Measurements from ENCODE around the gene GPX5.
A peak's percentile ranks its signal among the peaks of the same experiment; 100 is the strongest.
"Not testable (repeated sequence)": the region's sequence is repeated elsewhere in the genome, so short reads cannot be mapped to it uniquely, and the experiment has no call there.

Gene GPX5

DNA sequence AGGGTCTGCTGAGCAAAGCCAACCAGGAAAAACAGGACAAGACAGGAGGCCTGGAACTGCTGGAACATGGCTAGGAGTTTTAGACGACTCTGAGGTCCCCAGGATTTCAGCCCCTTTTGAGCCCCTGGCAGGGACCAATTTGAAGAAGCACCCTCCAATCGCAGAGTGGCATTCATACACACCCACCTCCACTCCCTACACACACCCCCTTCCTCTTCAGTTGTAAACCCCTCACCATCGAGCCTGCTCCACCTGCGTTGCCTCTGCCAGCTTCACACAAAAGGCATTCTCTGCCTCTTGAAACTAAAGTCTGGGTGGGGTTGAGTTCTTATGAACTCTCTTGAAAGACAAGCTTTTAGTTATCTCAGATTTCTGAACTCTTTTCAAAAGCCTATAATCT is 10.0 kb upstream of the GPX5 start, which contains the start of gene GPX6:
Gene GPX6 (minus strand): TSS at position 118 of the 400 bp plus-strand sequence. CDS start 50 bp downstream, at position 68.
- no peak for DNase-seq

DNA sequence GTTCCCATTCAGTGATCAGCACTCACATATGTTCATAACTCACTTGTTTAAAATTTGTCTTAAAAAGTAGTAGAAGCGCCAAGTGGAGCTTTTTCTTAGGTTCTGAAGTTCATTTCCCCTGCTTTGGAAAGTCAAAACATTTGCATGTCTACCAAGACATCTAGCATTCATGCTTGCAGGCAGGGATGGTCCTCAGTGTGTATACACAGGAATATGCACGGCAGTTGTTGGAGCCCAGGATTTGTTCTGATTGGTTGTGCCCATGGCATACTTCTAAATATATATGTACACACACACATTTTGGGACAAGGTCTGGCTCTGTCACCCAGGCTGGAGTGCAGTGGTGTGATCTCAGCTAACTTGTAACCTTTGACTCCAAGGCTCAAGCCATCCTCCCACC is 7.7 kb upstream of the GPX5 start:
- no peak for DNase-seq

DNA sequence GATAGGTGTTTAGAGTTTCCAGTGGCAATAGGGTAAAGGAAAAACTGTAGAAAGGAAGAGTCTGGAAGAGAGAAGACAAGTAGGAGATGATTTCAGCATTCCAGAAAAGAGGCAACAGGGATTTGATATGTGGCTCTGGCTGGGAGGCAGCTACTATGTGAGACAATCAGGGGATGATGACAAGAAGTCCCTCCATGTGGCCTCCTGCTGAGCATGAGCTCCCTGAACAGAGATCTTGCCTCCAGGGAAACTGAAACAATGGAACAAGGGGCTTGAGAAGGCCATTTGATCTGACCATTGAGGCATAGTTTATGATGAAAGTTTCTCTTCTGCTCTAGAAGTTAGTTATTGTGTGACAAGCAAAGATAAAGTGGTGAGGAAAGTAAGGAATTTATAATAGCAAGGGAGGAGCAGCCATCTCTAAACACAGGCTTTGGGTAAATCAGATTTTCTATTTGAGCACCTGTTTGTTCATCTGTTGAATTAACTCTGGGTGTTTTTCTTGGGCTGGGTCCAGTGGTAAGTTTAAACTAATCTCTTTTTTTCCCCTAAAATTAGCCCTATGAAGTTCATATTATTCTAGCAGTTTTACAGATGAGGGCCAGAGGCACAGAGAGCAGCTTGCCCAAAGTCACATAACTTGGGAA is 3.0 kb upstream of the GPX5 start:
- no peak for DNase-seq

DNA sequence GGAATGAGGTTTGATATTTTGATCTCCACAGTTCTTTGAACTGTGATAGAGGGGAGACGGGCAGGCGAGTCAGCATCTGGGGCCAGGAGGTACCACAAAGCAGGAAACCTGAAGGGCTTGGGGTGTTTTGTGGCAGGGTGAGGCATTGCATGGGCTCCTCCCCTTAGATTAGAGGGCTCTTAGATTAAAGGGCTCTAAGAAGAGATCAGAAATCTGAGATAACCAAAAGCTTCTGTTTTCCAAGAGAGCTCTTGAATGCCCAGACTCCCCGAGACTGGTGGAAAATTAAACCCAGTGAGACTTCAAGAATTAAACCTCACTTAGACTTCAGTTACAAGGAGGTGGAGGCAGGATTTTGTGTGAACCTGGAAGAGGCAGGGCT is 2.4 kb upstream of the GPX5 start:
- DNase-seq, result no peak

DNA sequence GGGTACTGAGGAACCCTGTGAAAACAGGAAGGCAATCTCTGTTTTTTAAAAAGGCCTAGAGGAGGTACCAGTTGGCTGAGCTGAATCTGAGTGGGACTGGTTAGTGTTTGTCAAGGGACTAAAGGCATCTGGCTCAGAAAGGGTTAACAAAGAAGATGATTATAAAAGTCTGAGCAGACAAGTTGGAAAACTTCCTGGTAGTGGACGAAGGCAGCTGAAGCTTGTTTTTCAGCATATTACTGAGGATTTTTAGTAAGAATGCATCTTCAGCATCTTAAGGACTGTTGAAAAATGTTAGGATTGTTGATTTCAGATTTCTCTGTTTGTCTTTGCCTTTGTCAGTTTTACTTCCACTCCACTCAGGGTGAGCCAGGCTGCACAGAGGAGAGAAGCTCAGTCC is 5.1 kb downstream of the GPX5 start:
- DNase-seq, result no peak

DNA sequence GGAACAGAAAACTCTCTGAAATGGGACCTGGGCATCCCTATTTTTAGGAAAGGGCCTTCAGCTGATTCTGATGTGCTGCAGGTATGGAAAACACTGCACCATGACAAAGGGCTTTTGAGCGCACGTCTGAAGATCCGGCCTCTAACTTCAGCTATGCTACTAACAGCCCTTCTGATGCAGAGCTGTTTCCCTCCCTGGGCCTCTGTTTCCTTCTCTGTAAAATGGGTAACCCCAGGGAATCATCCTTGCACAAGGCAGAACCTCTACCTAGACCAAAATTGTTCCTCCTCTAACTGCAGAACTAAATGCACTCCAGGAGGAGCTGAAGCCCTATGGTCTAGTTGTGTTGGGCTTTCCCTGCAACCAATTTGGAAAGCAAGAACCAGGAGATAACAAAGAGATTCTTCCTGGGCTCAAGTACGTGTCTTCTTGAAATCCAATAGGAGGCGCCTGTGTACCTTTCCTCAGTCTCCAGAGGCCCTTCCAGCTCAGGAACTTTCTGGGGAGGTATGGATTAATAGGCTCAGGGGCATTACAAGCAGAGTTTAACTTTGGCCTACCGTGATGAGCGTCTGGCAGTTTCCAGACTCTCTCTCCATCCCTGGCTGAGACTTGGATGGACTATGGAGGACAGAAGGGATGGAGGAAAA is 5.9 kb downstream of the GPX5 start:
- DNase-seq, result no peak

DNA sequence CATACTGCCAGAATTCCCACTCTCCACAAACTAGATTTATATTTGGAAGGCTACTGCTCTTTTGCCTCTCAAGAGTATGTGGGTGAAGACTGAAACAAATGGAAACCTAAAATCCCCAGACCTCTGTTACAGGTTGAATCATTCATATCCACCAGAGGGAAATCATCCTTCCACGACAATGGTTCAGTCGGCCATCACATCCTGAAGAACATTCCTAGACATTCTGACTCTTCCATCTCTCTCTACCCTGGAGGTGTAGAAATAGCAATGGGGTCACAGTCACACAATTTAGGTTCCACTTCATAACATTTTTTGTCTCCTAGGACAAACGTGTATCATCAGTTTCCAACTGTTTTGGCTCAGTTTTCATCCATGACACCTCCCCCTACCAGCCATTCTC is 8.6 kb downstream of the GPX5 start:
- no peak for DNase-seq

DNA sequence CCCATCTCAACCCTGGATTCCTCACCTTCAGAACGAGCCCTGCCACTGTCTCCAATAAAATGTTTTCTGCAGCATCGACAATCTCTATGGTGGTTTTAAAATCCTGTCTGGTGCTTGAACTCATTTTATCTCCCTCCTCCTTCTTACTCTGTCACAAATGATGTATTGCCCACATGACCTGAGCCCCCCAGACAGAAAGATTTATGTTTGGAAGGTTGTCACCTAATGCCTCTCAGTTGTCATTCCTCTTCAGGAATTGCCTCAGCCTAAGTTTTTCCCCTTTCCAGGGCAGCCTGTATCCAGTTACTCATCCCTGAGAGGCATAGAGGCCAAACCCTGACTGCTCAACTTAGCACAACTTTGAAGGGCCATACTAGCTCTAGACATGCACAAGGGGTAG is 9.2 kb downstream of the GPX5 start:
- DNase-seq, result no peak

DNA sequence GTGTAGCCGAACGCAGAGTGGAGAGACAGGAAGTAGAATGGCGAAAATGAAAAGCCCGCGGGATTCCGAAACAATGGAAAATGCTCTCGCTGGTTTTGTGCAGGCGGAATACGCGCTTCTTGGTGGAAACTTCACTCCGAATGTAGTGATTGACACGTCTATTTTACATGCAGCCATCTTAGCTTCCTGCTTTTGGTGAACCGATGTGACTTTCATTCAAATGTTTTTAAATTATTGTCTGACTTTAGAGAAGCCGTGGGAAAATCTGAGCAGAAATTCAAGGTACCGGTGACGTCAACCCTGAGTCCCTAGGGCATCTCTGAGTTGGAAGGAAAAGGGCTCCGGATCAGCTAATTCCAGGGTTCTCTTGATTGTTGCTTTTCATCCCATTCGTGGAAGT is 11.4 kb downstream of the GPX5 start:
- no peak for DNase-seq

DNA sequence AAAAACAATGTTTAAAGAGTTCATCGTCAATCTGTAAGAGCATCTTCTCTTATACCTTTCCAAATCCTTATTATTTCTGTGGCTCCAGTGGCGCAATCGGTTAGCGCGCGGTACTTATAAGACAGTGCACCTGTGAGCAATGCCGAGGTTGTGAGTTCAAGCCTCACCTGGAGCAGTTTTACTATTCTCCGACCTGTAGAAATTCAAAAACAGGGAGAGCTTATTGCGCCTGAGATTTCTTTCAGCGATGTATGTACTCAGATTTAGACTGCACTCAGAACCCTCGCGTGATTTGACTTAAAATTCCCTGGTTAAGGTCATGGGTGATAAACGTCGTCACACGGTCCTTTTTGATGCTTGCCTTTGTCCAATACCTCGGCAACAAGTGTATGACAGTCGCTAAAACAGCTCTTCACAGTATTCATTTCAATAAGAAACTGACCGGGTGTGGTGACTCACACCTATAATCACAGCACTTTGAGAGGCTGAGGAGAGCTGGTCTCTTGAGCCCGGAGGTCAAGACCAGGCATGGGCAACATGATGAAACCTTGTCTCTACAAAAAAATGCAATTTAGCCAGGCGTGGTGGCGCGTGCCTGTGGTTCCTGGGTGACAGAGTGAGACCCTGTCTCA is 11.9 kb downstream of the GPX5 start:
- no peak for DNase-seq

DNA sequence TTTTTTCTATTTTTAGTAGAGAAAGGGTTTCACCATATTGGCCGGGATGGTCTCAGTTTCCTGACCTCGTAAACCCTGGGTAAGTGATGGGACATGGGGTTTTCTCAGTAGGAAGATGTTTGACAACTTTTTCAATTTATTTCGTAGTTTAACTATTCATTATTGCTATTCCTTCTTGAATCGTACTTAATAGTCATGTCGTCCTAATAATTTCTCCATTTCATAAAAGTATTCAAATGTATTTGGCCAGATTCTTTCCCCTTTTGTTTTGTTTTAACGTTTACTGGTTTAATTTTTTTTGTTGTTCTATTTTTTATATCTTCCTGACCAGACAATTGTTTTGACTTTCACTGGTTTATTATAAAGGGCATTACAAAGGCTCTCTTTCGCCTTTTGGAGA is 16.3 kb downstream of the GPX5 start:
- DNase-seq, result no peak

DNA sequence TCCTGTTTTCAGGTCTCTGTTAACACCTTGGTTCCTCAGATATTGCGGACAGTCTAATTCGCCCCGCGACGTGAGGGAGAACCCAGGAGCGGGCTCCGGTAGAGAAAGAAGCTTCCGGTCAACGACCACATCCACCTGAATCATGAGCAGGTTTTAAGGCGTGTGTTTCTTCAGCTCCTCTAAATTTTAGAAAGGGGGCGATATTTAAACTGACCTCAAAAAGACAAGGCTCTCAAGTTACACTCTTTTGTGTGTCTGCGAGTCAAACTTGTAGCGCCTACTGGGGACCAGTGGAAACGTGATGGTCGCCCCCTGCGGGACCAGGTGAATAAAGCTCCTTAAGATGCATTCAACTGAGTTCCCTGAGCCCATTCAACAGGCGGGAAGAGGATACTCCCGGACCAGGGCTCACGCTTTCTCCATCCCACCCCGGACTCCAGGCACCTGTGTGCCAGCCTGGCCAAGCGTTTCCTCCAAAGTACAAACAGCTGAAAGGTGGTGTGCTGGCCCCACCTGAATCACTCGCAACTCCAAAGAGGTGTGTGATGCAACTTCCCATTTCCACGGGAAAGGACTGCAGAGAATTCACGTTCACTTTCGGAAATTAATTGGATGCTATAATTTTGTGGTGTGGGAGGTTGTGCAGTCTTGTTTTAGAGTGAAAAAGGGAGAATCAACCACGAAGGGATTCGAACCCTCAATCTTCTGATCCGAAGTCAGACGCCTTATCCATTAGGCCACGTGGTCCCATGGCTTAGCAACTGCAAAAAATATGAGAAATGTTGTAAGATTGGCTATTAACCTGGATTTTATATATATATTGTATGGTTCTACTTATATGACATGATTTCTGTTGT is 17.0 kb downstream of the GPX5 start:
- DNase-seq, result peak; percentile 82

DNA sequence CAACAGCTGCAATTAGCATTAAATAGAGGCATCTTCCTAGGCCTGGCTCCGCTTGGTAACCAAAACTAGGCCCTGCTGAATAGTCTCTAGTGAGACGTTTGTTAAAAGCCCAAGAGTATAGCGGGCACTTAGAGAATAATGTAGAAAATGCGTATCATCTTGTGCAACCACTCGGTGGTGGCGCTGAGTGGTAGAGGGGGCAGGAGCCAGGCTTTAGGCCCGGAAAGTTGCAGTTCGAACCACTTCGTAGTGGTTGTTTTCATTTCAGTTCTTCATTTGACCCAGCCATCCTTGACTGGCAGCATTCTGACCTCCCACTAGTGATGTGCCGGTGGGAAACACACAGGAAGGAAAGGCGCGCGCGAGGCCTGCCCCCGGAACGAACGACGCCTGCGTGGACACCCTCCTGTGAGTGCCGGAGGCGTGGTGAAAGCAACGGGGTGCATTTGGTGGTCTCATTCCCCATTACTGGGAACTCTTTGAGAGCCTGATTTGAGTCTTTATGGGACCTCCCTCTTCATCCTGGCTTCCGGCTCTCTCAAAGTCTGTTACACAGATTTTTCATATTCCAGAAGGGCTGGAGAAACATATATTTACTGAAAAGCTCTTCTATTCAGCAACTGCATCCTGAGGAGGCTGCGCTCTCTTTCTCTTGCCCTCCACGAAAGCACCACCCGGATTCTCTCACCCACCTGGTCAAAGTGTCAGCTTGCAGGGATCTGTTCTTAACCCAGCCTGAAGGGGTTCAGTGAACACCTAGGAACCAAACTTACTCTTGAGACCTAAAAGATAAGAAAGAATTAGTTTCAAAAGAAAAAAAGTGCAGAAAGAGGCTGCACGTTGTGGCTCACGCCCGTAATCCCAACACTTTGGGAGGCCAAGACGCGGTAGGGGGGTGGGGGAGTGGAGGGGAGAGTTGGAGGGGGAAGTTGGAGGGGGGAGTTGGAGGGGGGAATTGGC is 18.2 kb downstream of the GPX5 start:
- DNase-seq, result no peak

DNA sequence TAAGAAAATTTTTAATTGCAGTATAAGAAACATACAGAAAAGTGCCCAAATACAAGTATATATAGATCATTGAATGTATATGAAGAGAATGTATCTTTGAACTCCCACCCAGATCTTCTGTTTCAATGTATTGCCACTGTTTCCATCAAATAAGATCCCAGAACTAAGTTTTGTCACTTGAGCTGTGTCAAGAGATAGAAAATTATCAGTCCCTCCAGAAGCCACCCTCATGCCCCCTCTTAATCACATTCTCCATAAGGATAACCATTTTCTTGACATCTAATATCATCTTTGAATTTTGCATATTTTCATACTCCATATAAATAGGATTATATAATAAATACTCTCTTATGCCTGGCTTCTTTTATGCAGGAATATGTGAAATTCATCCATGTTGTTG is 20.3 kb downstream of the GPX5 start:
- no peak for DNase-seq

DNA sequence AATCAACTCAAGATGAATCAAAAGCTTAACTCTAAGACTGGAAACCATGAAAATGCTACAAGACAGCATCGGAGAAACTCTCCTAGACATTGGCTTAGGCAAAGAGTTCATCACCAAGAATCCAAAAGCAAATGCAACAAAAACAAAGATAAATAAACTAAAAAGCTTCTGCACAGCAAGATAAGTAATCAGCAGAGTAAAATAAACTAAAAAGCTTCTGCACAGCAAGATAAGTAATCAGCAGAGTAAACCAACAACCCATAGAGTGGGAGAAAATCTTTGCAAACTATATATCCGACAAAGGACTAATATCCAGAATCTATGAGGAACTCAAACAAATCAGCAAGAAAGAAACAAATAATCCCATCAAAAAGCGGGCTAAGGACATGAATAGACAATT is 21.3 kb downstream of the GPX5 start:
- not testable (repeated sequence) for DNase-seq

DNA sequence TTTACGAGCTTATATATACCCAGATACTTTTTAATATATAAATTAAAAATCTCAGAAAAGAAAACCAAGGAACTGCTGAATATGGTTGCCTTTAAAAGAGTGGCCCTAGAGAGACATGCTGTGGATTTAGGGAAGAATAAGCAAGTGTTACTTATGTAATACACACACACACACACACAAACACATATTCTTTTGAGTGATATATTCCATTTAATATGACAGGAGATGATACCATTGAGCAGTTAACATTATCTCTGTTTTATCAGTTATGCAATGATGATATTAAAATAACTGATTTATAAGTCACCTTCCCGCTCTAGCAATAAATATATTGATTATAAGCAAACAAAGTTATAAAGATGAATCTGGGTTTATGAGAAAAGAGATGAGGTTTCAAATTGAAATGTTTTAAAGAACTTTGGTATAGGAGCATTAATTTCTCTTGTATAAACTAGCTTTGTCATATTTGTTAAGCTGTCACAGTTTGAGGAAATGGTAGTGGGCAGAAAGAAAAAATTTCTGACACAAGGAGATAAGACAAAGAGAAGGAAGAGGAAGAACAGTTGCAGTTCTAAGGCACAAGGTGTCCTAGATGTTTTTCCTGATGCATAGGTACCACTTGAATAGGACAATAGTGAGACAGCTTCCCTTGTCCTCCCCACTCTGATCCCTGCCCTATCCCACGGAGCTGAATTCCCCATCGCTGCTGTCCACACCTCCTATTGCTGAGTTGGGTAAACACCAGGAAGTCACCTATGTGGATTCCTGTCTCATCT is 26.4 kb downstream of the GPX5 start:
- DNase-seq, result no peak

DNA sequence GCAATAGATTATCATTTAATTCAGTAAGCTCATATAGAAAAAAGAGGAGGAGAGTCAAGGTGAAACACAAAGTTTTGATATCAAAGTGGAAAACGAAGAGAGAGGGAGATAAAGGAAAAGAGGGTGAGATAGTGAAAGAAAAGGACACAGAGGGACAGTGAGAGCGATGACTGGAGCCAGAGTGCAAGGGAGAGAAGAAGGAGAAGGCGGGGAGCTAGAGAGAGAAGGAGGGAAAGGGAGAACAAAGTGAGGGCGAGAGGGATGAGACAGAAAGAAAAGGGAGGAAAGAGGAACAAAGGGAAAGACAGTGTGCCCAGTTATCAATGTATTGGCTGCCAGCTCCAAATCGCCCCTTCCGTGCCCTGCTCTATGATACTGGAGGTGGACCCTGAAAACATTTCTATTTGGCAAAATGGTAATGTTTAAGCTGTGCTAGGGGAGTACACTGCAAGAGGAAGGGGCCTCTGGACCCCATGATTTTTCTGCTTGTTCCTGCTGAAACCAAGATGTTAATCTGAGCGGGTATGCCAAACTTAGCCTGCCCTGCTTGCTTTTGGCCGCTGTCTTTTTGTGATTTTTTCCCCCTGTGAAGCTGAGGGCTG is 27.8 kb downstream of the GPX5 start:
- no peak for DNase-seq

DNA sequence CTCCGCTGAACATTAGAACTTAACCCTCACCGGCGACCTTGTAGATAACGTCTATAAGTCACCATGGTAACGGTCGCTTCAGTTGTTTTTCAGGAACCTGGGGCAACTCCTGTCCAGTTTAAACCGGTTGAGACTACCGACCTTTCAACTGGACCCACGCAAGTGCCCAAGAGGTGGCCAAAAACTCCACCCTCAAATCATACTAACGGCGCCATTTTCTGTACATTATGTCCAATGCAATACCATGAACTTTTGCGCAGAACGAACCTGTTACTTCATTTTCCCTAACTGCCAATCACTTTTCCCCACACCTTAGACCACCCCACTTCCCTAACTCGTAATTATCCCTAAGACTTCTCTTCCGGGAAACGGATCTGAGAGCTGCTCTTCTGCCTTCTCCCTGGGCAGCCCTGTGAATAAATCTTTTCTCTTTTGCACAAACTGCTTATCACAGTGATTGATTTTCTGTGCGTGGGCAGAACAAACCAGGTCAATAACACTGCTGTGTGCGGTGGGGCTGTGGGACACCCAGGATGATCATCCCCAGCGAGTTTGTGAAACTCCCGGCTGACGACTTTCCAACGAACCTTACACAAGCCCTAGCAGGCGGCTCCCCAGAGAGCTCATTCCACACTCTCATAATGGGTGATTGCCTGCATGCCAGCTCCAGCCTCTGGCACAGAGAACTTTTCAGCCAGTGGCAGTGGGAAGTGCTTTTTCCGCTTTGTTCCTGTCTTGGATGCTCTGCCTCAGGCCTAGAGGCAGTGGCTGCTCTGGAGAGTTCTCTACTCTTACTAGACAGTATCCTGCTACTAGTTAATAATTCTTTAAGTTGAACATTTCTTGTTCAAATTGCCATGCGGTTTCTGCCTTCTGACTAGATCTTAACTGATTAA is 28.6 kb downstream of the GPX5 start:
- DNase-seq, result no peak

DNA sequence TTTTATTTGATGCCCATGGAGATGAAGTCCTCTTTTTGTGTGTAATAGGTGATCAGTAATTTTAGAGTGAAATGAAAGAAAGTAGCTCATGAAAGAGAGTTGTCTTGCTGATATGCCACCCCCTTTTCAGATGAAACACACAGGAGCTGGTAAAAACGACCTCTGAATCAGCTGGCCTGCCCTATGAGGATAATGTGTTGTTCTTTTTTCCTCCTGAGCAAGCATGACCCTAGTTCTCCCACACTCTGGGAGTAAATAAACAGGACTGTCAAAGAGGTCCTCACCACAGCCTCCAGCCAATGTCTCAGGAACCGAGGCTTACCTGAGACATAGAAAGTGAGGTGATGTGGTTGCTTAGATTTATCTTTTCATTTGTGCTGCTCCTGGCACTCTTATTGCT is 29.5 kb downstream of the GPX5 start:
- no peak for DNase-seq

DNA sequence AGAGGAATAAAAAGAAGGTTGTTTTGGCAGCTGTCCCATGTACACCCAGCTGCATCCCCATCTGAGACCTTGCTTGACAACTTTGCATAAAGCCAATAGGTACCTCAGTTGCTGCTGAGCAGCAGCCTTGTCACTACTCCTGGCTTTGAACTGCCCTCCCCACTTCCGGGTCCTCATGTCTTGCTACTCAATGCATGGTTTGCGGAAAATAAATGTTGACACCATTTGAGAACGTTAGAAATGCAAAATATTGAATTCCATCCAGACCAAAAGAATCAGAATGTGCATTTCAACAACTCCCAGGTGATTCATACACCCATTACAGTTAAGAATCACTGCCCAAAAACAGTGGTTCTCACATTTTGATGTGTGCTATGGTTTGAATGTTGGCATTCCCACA is 32.9 kb downstream of the GPX5 start:
- peak; percentile 68 for DNase-seq
